NCI-H2227 treated with DMSO at 0.1 percent for 48 hours (cell line): ENCODE results near the gene LHX3.

ENCODE experiments used
- DNase-seq: peaks from one replicate; lab custom pipeline; 2025; lab: John Stamatoyannopoulos, UW

The LHX3 gene

DNA sequence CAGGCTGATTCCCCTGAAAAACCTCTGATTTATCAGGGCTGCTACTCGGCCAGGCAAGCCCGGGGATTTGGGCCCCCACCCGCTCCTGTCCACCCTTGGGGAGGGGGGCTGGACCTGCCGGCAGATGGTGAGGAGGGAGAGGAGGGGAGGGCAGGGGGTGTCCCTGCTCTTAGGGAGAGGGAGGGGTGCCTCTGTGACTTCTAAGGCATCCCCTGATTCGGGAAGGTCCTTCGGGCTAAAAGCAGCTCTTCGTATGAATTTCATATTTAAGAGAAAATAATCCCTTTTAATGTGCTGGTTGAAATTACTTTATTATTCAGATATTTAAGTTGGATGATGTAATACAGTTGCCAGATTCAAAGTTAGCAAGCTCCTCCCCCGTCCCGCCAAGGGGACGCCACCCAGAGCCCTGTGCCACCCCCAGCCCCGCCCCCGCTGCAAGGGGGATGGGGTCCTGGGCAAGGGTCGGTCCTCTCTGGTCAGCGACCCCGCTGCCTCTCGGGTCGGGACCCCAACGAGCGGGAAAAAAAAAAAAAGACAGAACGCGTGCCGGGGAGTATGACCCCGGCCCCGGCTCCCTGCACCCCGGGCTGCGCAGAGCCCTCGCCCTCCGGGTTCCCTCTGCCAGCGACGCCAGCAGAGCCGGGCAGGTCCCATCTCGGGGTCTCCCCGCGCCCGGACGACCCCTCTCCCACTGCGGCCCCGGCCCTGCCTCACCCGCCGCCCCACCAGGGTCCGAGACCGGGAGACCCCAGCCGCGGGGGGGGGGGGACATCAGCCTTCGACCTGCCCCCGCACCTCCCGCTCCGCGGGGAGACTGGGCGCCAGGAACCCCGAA is 12.4 kb downstream of the LHX3 start:
- DNase-seq = no peak

DNA sequence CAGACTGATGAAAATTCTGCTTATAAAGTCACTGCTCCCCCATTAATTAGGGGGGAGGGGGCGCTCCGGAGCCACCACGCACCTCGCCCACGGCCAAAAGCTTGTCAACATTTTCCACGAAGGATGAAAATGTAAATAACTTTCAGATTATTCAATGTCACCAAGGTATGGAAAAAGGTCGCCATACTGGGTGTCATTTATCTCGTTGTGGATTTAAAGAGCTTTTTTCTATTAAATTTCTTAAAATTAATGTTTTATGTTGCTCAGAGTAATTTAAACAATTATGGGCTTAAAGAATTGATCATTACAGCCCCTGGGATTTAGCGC is 13.0 kb downstream of the LHX3 start:
- DNase-seq = no peak

DNA sequence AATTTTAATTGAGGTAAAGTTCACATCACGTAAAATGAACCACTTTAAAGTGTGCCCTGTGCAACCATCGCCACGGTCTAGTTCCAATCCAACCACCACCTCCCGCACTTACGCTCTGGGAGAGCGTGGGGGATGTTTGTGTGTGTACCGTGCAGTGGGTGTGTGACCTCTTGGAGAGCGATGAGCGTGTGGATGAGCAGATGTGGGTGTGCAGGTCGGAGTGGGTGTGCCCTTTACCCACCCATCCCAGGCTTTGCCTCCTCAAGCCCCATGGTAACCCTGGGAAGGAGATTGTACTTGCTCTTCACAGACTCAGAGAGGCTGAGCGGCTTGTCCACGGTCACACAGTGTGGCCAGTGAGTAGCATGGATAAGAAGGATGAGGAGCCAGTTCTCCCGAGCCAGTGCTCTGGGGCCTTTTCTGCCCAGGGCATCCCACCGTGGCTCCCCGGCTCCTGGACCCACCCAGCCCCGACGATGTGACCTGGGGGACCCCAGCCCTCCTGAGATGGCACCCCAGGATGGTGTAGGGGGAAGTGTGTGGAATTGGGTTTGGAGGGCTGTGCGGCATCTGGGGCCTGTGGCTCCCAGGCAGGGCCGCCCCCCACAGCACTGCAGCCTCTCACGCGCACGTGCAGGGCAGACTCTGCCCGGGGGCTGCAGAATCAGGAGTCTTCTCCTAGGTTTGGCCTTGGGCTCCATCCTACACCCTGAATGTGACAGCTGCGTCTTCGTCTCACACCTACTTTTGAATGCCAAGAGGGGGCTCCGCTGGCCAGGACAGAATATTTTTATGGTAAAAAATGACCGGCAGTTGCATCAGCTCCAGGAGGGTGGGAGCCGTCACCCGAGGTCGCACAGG is 13.6 kb downstream of the LHX3 start:
- no peak for DNase-seq

DNA sequence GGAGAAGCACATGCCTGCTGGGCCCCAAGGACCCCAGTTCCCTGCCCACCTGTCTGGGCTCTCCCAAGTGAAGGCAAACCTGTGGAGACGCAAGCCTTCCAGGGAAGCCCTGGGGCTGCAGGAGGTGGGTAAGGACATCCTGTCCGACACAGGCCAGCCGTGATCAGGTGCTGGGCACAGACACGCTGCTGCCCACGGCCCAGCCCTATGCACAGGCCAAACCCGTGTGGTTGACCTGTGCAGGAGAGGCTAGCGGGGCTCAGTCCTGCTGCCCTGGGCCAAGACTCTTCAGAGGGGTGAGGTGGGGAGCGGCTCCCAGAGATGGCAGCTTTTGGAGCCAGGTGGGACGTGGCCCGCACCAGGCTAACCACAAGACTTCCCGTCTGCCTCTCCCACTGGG is 14.3 kb downstream of the LHX3 start:
- DNase-seq = no peak

DNA sequence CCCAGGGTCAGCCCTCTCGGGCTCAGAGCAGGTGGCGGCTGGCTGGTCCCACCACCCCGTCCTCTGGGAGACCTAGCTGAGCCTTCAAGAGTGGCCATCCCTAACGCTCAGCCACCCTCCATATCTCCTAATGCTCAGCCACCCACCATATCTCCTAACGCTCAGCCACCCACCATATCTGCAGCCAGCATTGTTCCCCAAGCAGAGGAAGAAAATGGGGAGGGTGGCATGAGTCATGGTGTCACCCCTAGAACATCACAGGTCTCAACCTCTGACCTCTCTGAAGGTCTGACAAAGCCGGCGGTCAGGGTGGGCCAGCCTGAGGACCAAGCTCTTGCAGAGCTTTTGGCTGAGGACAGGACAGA is 14.7 kb downstream of the LHX3 start:
- DNase-seq = no peak

DNA sequence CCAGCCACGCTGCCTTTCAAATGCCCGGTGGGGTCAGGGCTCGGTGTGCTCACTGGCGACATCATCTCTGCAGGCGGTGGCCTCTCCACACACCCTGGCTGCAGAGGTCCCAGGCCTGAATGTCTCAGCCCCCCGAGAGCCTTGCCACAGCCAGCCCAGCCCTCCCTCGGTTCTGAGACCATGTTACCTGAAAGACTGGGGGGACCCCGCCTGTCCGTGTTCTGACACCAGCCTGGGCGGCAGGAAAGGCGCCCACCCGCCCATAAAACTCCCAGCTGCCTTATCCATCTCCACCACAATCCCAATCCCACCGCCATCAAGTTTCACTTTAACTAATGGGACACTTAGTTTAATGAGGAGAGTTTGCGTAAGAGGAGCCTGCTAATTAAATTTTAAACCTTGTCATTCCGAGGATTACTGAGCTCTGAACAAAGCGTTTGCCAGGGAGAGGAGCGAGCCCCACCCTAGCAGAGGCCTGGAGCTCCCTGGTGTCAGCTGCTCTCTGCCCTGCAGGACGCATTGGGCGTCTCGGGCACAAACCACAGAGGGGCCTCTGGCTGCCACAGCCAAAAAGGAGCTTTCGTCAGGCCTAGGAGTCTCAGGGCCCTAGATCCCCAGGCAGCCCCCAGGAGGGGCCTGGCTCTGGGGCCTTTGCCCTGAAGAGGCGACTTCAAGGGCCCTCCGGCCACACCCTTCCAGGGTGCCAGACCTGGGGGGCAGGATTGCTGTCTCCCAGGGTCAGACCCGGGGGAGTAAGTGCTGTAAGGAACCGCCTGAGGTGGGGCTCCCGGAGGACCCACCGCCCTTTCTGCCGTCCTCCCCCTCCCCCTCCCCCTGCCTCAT is 15.3 kb downstream of the LHX3 start:
- no peak for DNase-seq

DNA sequence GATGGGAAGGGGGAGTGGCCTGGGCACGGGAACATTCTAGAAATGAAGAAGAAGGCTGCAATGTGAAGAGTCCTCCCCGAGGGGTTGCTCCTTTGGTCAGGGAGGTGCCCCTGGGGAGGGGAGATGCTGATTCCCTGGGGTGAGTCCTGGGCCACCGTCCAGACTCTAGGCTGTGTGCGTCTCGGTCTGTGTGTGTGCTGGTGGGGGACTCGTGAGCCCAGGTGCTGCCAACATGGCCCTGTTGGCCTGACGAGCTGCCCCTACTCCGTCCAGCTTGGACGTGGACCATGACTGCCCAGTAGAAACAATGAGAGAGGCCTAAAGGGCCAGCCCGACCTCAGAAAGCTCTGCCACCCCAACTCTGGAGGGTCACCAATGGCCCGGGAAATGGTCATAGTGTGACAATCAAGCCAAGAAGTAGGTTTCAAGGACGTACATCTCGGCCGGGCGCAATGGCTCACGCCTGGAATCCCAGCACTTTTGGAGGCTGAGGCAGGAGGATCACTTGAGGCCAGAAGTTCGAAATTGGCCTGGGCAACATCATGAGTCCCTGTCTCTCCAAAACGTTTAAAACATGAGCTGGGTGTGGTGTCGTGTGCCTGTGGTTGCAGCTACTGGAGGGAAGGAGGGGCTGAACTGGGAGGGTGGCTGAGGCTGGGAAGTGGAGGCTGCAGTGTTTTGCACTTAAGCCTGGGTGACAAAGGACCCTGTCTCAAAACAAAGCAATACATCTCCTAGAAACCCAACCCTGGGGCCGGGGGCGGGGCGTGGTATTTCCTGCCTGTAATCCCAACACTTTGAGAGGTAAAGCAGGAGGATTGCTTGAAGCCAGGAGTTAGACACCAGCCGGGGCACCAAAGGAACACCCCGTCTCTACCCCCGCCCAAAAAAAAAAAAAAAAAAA is 17.0 kb downstream of the LHX3 start:
- DNase-seq = no peak

DNA sequence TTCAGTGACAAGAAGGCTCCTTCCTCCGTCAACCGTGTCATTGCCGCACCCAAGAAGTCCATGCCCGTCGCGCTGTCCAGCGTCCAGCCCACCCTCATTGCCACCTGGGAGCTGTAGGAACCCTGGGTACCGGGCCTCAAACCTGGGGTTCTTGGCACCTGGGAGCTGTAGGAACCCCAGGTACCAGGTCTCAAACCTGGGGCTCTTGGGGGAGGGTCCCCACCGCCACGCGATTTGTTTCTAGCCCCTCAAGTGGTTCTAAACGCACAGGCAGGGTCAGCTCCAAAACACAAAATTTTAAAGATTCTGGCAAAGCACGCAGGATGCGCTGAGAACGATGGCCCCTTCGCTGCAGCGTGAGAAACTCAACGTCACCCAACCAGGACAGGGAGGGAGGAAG is 17.7 kb downstream of the LHX3 start:
- DNase-seq = no peak

DNA sequence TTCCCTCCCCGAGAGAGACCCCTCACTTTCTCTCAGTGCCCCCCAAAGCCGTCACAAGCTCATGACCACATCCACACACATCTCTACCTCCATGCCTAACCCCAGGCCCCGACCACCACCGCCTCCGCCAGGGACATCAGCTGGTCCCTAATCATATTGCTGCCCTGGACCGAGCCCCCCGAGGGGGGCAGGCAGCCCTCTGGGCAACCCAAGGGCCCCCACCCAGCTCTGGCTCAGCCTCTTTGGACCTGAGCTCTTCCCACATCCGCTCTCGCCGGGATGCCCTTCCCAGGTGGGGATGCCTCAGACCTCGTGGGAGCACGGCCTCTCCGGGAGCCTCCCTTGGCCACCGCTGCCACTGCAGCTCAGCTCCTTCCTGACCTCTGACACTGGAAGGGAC is 18.5 kb downstream of the LHX3 start:
- no peak for DNase-seq

DNA sequence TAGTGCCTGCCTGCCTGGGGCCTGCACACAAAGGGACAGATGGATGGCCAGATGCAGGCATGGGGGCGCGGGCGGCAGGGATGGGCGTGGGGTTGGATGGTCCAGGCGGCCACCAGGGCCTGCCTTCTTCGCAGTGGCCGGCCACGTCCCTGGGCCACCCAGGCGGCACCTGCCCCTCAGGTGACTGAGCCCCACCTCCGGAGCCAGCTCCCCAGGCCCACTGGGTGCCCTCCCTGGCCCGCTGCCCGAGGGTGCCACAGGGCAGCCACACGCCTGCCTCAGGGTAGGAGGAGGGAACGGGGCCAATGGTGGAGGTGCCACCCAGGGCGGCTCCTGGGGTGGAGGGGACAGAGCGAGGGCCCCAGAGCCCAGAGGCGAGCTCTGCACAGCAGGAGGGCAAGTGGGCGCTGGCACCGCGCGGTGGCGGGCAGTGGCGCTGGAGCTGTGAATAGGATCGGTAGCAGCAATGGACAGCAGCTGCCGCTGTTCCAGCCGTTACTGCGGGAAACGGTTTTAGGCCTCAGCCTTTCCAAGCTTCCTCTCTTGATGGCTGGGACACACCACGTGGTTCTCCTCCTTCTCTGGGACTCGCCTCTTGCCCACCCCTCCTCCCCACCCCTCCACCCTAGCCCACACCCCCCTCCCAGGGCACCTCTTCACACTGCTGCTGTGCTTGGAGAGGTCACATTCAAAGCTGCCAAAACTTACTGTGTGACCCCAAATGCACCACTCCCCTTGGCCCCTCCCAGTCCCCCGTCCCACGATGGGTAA is 19.1 kb downstream of the LHX3 start:
- DNase-seq = no peak

DNA sequence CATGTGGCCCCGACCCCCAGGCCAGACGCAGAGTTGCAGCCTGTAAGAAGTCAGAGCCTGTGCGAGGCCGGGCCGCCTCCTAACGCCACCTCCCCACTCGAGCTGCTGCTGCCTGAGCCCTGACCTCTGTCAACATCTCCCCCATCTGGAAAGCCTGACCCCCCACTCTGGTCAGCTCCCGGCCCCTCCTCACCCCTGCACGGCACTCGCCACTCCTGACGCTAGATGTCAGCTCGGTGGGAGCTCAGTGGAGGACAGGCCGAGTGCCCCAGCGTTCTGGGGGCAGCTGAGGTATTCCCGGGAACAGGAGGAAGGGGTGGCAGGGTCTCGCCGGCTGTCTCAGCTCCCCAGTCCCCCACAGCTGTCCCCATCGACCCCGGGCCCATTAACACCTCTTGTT is 19.9 kb downstream of the LHX3 start:
- no peak for DNase-seq

DNA sequence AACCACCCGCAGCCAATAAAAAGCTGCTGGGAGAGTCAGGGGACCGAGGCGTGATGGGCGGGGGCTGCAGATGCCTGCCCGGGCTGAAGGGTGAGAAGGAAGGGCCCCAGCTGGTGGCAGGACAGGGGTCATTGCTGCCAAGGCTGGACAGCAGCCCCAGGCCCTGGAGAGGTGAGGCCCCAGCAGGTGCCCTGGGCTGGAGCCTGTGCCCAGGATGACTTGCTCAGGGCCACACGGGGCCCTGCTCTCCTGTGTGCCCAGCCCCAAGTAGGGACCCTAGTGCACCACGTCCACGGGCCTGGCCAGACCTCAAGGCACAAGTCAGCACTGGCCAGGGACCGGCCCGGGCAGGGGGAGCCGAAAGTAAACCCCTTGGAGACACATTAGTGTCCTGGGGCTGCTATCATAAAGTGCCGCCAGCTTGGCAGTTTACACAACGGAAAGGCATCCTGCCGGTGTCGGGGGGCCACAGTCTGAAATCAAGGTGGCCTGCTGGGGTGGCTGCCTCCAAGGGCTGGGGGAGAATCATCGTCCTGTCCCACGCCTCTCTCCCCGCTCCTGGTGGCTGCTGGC is 22.0 kb downstream of the LHX3 start:
- no peak for DNase-seq

DNA sequence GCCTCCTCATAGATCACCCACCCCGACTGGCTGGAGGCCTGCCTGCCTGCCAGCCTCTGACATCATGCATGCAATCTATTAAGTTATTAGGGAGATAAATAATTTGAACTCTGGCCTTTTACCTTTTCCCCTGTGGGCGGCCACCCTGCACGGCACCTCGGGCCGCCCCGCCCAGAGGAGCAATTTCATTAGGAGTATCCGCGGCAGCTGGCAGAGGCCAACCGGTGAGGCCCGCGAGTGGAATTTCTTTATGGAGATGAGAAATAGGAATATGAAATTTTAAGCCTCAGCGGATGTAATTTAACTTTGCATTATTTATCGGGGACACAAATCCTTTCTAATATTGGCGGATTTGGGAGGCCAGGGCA is 22.5 kb downstream of the LHX3 start:
- no peak for DNase-seq

DNA sequence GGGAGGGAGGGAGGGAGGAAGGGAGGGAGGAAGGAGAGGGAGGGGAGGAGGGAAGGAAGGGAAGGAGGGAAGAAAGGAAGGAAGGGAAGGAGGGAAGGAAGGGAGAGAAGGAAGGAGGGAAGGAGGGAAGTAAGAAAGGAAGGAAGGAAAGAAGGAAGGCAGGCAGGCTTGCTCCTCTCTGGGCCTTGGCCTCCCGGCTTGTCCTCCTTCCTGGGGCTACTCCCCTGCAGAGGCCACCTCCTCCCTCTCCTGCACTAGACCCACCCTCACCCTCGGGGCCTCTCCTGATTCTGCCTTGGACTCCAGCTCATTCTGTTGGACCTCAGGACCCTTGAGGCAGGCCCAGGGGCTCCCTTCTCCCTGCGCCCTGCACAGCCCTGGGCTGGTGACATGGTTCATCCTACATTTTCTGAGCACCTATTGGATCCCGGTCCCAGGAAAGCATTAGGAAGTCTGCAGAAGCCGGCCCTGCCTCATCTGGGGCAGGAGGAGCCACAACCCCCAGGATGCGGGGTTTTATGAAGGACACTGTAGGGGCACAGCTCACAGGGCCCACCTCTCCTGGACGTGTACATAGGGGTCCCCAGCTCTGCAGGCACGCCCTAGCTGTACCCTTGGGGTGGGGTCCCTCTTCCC is 23.0 kb downstream of the LHX3 start:
- DNase-seq = no peak

DNA sequence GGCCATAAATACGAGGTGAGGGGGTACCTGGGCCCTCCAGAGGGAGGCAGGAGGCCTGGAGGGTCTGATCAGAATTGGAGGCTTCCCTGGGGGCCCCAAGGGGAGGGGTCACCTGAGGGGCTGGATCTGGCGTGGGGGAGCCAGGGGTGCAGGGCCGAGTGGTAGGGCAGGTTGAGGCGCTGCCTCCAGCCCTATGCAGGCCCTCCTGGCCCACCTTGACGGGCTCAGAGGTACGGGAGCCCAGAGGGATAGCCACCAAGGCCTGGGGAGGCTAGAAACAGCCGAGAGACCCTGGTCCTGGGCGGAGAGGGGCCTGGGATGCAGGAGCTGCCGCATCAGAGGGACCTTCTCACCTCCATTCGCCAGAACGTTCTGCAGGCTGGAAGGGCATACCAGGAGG is 24.3 kb downstream of the LHX3 start:
- no peak for DNase-seq

DNA sequence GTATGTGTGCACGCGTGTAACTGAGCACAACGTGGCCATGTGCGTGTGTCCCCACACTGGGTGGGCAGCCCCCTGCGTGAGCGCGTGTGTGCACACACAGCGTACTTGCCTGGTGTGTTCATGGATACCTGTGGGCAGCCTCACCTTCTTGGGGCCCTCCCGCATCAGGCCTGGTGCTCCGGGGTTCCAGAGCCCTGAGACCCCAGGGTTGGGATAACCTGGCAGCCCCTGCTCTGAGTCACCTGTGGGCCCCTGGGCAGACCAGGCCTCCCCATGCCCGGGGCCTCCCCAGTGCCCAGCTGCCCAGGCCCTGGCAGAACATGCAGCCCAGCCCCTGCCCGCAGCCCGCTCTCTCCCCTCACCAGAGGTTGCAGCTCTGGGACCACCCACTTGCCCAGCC is 25.2 kb downstream of the LHX3 start:
- no peak for DNase-seq

DNA sequence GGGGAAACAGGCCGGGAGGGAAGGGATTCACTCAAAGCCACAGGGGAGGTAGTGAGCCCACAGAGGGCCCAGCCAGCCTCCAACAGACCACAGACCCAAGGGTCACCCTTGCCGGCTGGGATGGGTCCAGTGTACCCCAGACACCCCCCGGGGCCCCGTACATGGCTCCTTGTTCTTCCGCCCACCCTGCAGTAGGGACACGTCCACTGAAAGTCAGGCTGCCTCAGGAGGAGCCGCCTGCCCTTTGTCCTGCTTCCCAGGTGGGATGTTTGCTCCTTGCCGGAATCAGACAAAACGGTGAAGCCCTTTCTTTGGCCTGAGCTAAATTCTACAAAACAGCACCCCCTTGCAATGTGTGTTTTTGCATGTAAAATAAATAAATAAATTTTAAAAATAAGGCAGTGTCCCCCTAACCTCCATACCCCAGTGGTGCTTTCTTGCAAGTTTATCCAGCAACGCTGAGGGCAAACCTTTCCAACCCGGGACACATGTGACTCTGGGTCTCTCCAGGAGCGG is 25.8 kb downstream of the LHX3 start:
- no peak for DNase-seq

DNA sequence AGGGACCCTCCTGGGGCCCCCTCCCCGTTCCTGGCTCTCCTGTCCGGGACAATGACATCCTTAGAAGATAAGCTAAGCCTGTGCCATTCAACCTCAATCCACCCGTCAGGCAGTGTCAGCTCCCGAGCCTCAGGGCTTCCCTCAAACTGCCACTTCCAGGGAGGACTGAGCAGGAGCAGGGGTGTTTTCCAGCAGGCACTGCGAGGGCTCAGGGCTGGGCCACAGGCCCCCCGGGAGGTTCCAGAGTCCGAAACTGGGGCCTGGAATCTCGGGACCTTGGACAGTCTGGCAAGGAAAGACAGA is 26.2 kb downstream of the LHX3 start:
- DNase-seq = no peak

DNA sequence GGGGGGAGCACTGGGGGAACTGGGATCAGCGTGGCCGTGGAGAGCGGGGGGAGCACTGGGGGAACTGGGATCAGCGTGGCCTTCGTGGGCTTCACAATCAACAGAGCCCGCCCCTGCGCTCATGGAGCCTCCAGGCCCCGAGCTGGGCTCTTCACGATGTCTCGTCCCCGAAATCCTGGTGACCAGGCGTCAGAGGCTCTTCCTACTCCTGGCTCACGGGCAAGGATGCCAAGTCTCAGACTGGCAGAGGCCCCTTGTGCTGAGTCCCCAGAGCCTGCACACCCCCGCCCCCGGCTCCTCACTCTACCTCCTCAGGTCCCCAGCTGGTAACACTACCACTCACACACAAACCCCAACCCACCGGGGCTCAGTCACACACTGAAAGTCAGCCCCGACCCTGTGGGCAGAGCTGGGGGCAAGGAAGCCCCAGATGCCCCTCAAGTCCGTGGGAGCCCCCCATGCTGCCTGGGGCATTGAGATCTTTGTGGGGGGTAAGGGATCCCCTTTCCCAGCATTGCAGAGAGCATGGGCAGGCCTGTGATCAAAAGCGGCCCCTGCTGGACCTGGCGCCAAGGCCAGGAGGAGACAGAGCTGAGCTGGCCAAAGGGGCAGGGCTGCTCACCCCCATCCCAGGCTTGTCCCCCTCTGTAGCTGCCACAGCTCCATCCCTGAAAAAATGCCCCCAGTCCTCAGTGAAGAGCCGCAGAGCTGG is 26.7 kb downstream of the LHX3 start:
- DNase-seq = no peak
